DOHH2 (cell line): ENCODE measurements around the gene PRSS12.
"Not testable (repeated sequence)": the region's sequence is repeated elsewhere in the genome, so short reads cannot be mapped to it uniquely, and the experiment has no call there.

Source experiments
- H3F3A ChIP-seq: fragments of 200-600 bp; sonication (generic), shearing (Covaris generic); 2 replicates; pipeline ENCODE4 v1.6.0; 2016; ENCODE audit warnings: antibody characterized with exemption, mild to moderate bottlenecking; ENCODE audit not compliant: control insufficient read depth, insufficient read depth
- H3K27ac ChIP-seq: fragments of 200-600 bp; sonication (generic); 2 replicates; pipeline ENCODE4 v1.5.1; 2014; ENCODE audit warnings: low read depth, mild to moderate bottlenecking, low read length, moderate library complexity
- H3K27me3 ChIP-seq: fragments of 200-600 bp; sonication (generic); 2 replicates; pipeline ENCODE4 v1.6.1; 2014; ENCODE audit warnings: mild to moderate bottlenecking, low read length, mixed read lengths; ENCODE audit not compliant: control insufficient read depth
- H3K36me3 ChIP-seq: fragments of 200-600 bp; sonication (generic); 2 replicates; pipeline ENCODE4 v1.6.1; 2014; ENCODE audit warnings: mild to moderate bottlenecking, low read length, moderate library complexity, mixed read lengths; ENCODE audit not compliant: control insufficient read depth
- H3K4me1 ChIP-seq: fragments of 200-600 bp; sonication (generic); 2 replicates; pipeline ENCODE4 v1.6.1; 2014; ENCODE audit warnings: mild to moderate bottlenecking, low read length, mixed read lengths; ENCODE audit not compliant: control insufficient read depth
- H3K4me2 ChIP-seq: fragments of 200-600 bp; sonication (generic); 2 replicates; pipeline ENCODE4 v1.6.0; 2014; ENCODE audit warnings: mild to moderate bottlenecking, low read length, moderate library complexity
- H3K4me3 ChIP-seq: fragments of 200-600 bp; sonication (generic); 2 replicates; pipeline ENCODE4 v1.5.1; 2014; ENCODE audit warnings: mild to moderate bottlenecking, low read length, mixed read lengths
- H3K79me2 ChIP-seq: fragments of 200-600 bp; sonication (generic); 2 replicates; pipeline ENCODE4 v1.6.1; 2014; ENCODE audit warnings: mild to moderate bottlenecking, low read length, mixed read lengths; ENCODE audit not compliant: control insufficient read depth
- H3K9me2 ChIP-seq: fragments of 200-600 bp; sonication (generic); replicated peaks from 2 replicates; pipeline ENCODE4 v1.6.1; 2014; ENCODE audit warnings: mild to moderate bottlenecking, low read length, mixed read lengths; ENCODE audit not compliant: control insufficient read depth
- H3K9me3 ChIP-seq: fragments of 200-600 bp; sonication (generic); 2 replicates; pipeline ENCODE4 v1.6.1; 2014; ENCODE audit warnings: antibody characterized with exemption, low read length, mixed read lengths; ENCODE audit not compliant: control insufficient read depth, insufficient read depth
- H4K20me1 ChIP-seq: fragments of 200-600 bp; sonication (generic); 2 replicates; pipeline ENCODE4 v1.6.0; 2014; ENCODE audit warnings: low read depth, mild to moderate bottlenecking, antibody characterized with exemption, low read length, moderate library complexity; ENCODE audit not compliant: control insufficient read depth, insufficient read depth
- CTCF ChIP-seq: fragments of 200-600 bp; sonication (generic); IDR thresholded peaks from one replicate; pipeline ENCODE4 v1.5.1; 2014; ENCODE audit warnings: antibody characterized with exemption, mild to moderate bottlenecking, low read depth, low read length; ENCODE audit not compliant: poor library complexity, severe bottlenecking
- EZH2phosphoT487 ChIP-seq: fragments of 200-600 bp; sonication (generic); IDR thresholded peaks from 2 replicates; pipeline ENCODE4 v1.6.1; 2017; ENCODE audit warnings: borderline replicate concordance, mild to moderate bottlenecking, antibody characterized with exemption, low read length, moderate library complexity, mixed read lengths

Gene PRSS12

GRCh38 chr4:118308306-118309030, 44.3 kb downstream of the PRSS12 start:
- Histone ChIP-seq H3K79me2 (no peaks in the 10 kb centered on the region), H3K9me2 (no peaks in the 10 kb centered on the region), H3K36me3 (no peaks in the 10 kb centered on the region), H3K9me3 (no peaks in the 10 kb centered on the region), H4K20me1 (no peaks in the 10 kb centered on the region), H3F3A (no peaks in the 10 kb centered on the region), H3K27me3 (peaks cover 5% of the 10 kb centered on the region), H3K4me3 (no peak overlapping the region), H3K4me2 (no peak overlapping the region), H3K27ac (no peak overlapping the region), H3K4me1 (no peaks in the 10 kb centered on the region)
- no peak for TF ChIP-seq CTCF
- no peak for TF ChIP-seq EZH2phosphoT487

- H3K27ac ChIP-seq: no peak overlapping the region
Measured at GRCh38 chr4:118307643-118308042, 45.2 kb downstream of the PRSS12 start.

GRCh38 chr4:118299619-118300018, 53.2 kb downstream of the PRSS12 start:
- not testable (repeated sequence) for H3K4me2 ChIP-seq, H4K20me1 ChIP-seq, H3K27ac ChIP-seq, H3K9me3 ChIP-seq, H3K27me3 ChIP-seq, H3K79me2 ChIP-seq, H3K4me1 ChIP-seq, H3K36me3 ChIP-seq, H3K9me2 ChIP-seq, H3K4me3 ChIP-seq, H3F3A ChIP-seq

More at GRCh38 chr4:118307643-118308042, 45.2 kb downstream of the PRSS12 start:
- Histone ChIP-seq H3K9me3 (no peaks in the 10 kb centered on the region), H3K27me3 (peaks cover 5% of the 10 kb centered on the region), H3K4me3 (no peak overlapping the region), H3K9me2 (no peaks in the 10 kb centered on the region), H3K4me2 (no peak overlapping the region), H3K36me3 (no peaks in the 10 kb centered on the region), H3K79me2 (no peaks in the 10 kb centered on the region), H4K20me1 (no peaks in the 10 kb centered on the region), H3K4me1 (no peaks in the 10 kb centered on the region), H3F3A (no peaks in the 10 kb centered on the region)
- no peak for TF ChIP-seq EZH2phosphoT487

- H3K9me3 ChIP-seq: no peaks in the 10 kb centered on the region
- no peak overlapping the region for H3K27ac ChIP-seq
- H3K79me2 ChIP-seq: no peaks in the 10 kb centered on the region
- H3K9me2 ChIP-seq: no peaks in the 10 kb centered on the region
- H3K4me2 ChIP-seq: no peak overlapping the region
- H3K4me3 ChIP-seq: no peak overlapping the region
- H3F3A ChIP-seq: no peaks in the 10 kb centered on the region
- H3K4me1 ChIP-seq: no peaks in the 10 kb centered on the region
- H3K27me3 ChIP-seq: peaks cover 13% of the 10 kb centered on the region; the same call in 1 of the 2 replicates
- no peaks in the 10 kb centered on the region for H3K36me3 ChIP-seq
- TF ChIP-seq EZH2phosphoT487: no peak
- TF ChIP-seq CTCF: no peak
- H4K20me1 ChIP-seq: no peaks in the 10 kb centered on the region
Measured at GRCh38 chr4:118296729-118297128, 56.1 kb downstream of the PRSS12 start.
